ENCODE results near the gene KDM3B.

- TF ChIP-seq EZH2 (IDR thresholded peaks at IDR 0.05; ENCODE audit: low read length, missing control alignments) (no peak), CTCF (conservative IDR thresholded peaks at IDR 0.05 in 1 of 2, IDR thresholded peaks at IDR 0.05 in 1 of 2; ENCODE audit: low read depth in 1 of 2, low read length in 2 of 2) (no peak)
Observed at GRCh38 chr5:138458384-138458783, 105.9 kb downstream of the KDM3B start.
